Activated CD4-positive, CD25-positive, alpha-beta regulatory T cell treated with anti-CD3 and anti-CD28 coated beads, Interleukin-2, amount 50 U/mL, for 72 hours (primary cell): Measurements from ENCODE around the gene ATP2C2.
A peak's percentile ranks its signal among the peaks of the same experiment; 100 is the strongest.

Experiments
- DNase-seq: peaks from one replicate; pipeline ENCODE4 v3.0.0; 2021

ATP2C2 gene

GRCh38 chr16:84481051-84481735 lies 112.9 kb downstream of the ATP2C2 start:
- DNase-seq, result no peak

GRCh38 chr16:84482001-84482891 lies 113.9 kb downstream of the ATP2C2 start:
- no peak for DNase-seq

DNA sequence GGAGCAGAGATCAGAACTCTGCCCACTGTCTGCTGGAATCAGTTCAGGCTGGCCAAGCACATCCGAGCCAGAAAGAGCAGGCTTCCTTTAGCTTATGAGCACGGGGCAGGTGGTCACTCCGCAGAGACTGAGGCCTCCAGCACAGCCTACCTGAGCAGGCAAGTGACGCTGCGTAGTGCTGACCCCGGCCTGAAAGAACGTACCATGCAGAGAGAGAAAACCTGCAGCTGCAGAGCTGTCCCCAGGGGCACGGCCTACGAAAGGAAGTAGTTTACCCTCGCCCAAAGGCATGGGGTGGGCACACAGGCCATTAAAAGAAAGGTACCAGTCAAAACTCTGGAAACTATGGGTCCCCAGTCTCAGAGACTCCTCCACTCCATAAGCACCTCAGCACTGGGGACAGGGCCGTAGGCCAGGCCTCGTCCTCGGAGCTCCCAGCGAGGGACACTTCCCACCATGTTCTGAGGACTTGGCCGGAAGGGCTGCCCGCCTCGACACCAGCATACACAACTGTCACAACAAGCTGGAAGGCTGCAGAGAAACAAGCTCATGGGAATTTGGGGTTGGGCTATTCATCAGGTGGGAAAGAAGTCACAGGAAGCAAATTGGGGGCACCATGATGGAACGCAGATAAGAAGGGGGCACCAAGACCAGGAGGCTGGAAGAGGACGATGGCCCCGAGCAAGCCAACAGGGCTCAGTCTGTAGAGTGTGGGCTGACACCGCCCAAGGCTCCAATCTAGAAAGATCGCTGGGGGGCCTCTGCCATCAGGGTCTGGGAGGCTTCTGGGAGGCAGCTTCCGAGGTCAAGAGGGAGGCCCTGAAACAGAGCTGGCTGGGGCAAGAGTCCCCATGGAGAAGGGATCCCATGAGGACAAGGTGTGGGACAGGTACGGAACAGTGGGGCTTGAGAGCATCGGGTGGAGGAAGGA lies 114.9 kb downstream of the ATP2C2 start:
- DNase-seq, result no peak

- DNase-seq, result no peak
Observed at GRCh38 chr16:84483882-84484565, 115.7 kb downstream of the ATP2C2 start.

DNA sequence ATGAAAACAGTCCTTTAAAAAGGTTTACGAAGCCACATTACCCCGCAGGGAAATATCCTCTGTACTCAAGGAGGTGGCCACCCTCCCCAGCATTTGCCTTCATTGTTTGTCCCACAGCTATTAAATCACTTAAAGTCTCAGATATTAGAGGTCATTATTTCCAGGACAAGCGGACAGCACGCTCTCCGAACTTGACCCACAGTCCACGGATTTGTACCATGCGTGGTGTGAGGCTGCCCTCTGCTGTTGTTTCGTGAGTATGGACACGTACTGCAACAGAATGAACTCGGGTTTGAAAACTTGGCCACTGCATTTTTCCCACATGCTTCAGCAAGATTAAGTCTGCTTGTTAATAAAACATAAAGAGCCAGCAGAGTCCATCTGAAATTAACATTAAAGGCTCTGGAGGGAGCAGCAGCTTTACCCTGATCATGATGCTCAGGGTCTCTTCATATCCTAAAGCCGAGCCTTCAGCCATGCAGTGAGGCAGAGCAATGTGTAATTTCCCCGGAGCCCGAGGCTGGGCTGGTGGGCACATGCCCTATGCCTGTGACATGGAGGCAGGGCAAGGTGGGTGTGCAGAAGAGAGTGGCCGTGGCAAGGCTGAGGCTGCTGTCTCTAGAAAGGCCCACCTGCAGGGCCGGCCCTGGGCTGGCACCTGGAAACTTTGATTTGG lies 116.4 kb downstream of the ATP2C2 start:
- DNase-seq, result no peak

DNA sequence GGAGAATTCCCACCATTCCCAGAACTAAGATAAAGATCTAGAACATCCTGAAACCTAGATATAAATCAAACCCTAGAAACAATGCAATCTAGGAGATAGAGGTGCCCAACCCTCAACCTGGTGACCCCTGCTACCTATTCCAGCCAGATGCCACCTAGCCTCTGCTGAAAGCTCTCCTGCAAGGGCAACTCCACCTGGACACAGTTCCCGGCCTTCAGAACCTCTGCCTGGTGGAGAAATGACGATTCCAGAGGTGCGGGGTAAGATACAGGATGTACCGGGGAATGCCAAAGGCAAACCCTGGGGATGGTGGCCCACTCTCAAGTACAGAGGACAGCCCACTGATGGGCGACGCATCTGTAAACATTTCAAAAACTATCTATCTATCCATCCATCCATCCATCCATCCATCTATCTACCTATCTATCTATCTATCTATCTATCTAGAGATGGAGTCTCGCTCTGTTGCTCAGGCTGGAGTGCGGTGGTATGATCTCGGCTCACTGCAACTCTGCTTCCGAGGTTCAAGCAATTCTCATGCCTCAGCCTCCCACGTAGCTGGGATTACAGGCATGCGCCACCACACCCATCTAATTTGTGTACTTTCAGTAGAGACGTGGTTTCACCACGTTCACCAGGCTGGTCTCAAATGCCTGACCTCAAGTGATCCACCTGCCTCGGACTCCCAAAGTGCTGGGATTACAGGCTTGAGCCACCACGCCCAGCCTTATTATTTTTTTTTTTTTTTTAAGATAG lies 117.1 kb downstream of the ATP2C2 start:
- no peak for DNase-seq

DNA sequence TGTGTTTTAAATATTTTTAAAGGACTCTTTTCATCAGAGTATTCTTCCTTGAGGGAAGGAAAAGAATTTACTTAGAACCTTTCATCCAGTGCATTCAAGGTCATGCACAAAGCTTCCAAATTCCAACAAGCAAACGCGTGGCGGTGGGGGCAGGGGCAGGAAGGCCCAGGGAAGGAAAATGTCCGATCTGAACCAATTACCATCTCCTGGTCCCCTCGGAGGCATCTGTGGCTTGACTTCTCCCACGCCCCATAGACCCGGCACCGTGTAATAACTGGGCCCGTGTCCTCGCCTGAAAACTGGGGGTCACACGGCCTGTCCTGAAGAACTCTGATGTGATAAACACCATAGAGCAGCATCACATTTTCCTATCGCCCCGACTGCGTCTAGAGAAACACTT lies 117.8 kb downstream of the ATP2C2 start:
- no peak for DNase-seq

DNA sequence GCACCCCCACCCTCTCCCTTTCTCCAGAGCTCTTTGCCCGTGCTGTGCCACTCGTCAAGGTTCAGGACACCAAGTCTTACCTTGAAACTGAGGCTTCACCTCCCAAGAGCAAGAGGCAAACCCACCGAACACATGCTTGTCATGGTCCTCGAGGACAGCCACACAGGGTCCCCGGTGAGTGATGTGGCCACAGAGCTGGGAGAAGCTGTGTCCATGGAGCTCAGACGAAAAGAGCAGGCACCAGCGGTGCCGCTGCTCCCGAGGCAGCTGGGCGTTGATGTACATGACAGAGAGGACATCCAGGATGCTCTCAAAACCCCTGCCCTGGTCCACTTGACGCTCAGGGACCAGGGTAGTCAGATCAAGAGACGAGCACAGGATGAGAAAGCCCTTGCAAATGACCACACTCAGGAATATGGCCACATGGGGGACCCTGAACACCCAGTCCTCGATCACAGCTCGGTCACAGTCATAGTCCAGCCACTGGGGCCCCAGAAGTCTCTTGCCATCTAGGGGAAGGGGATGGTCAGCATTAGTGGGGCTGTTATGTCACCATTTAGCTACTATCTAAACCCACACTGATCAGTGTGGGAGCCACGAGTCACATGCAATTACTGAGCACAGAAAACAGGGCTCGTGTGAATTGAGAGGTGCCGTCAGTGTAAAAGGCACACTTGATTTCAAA lies 118.4 kb downstream of the ATP2C2 start:
- no peak for DNase-seq

GRCh38 chr16:84487358-84487757 lies 119.0 kb downstream of the ATP2C2 start:
- no peak for DNase-seq

- DNase-seq, result no peak
Observed at GRCh38 chr16:84489131-84489530, 120.8 kb downstream of the ATP2C2 start.

DNA sequence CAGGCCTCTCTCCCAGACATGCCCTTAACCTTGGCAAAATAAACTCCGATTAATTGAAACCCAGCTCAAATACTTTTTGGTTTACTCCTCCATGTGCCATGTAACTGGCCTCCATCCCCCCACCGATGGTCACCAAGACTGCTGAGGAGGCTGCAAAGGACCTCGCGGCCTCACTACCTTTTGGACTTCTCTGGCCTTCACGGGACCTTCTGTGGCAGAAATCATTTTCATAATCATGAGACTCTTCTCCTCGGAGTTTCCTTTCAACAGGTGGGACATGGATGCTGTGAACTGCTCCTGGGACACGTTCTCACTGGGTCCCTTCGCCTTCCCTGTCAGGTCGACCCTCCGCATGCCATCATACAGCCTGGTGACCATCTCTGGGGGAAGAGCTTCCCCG lies 127.2 kb downstream of the ATP2C2 start:
- DNase-seq, result no peak

GRCh38 chr16:84496991-84497390 lies 128.7 kb downstream of the ATP2C2 start:
- no peak for DNase-seq

DNA sequence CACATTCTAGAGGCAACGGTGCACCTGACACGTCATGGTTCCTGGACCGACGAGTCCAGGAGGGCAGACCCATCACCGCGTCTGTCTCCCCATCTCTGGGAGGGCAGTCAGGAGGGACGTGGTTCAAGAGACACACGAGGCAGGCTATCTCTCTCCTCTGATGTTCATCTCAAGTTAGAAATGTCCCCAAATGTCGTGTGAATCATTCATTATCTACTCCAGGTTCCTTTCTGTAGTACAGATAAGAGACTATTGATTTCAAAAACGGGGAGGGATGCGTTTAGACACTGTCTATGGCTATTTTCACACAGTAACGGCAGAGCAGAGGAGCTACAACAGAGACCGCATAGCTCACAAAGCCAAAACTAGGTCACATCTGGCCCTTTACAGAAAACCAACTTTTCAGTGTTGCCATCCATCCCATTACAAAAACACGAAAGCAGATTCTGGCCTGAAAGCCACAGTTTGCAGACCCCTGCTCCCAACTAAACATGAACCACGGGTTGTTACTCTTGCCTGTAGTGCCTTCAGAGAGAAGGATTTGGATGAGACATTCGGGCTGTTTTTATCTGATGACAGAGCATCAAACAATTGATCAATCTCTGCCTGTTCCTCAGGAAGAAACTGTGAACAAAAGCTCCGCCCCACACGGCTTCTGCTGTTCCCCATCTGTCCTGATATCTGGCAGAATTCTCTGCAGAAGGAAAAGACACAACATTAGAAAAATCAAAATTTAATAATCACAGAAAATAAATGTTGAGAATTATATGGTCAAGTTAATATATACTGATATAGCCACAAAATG lies 129.3 kb downstream of the ATP2C2 start:
- no peak for DNase-seq

- DNase-seq, result no peak
Observed at GRCh38 chr16:84498223-84498610, 129.9 kb downstream of the ATP2C2 start.

DNA sequence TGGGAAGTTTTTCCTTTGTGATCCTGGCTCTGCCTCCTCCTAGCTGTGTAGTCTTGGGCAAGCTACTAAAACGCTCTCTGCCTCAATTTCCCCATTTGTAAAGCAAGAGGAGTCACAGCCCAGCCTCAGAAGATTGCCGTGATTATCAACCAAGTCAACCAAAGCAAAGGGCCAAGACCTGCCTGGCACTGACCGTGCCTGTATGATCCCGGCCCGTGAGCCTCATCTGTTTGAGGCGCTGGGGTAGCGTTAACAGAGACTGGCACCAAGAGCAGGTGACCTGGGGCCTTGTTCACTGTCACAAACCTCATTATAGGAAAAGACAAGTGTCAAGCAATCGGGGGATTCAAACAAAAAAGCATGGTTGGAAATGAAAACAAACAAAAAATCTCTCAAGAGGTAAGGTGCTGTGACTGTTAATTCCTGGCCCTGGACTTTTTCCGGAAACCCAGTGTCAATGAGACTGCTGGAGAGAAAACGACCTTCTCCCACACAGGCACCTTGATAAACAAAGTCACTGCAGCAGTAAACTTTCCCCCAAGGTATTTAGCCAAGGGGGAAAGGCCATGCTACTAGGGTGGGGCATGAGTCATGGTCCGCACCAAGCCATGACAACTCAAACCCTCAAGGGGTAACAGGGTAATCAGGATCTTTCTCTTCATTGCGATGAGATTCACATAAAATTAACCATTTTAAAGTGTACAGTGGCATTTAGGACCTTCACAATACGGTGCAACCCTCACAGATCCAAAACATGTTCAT lies 130.7 kb downstream of the ATP2C2 start:
- peak; percentile 8 for DNase-seq

DNA sequence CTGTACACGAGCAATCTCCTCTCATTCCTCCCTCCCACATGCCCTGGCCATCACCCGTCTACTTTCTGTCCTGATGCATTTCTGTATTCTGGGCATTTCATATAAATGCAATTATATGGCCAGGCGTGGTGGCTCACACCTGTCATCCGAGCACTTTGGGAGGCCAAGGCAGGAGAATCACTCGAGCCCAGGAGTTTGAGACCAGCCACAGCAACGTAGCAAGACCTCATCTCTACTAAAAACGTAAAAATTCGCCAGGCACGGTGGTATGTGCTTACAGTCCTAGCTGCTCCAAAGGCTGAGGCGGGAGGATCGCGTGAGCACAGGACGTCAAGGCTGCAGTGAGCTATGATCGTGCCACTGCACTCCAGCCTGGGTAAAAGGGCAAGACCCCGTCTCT lies 131.3 kb downstream of the ATP2C2 start:
- DNase-seq, result peak; percentile 3

- no peak for DNase-seq
Observed at GRCh38 chr16:84500531-84500930, 132.2 kb downstream of the ATP2C2 start.

- no peak for DNase-seq
Observed at GRCh38 chr16:84501077-84501735, 132.9 kb downstream of the ATP2C2 start.
